ENCODE data around the gene LHX8. TPM values are rescaled to one million over a fixed set of nuclear protein-coding genes. Genes with fewer than 3 reads are reported as not detected.
"Not testable (repeated sequence)": the region's sequence is repeated elsewhere in the genome, so short reads cannot be mapped to it uniquely, and the experiment has no call there.

LHX8 gene
- total RNA-seq, 2 experiments from 2014 or later: not detected

DNA sequence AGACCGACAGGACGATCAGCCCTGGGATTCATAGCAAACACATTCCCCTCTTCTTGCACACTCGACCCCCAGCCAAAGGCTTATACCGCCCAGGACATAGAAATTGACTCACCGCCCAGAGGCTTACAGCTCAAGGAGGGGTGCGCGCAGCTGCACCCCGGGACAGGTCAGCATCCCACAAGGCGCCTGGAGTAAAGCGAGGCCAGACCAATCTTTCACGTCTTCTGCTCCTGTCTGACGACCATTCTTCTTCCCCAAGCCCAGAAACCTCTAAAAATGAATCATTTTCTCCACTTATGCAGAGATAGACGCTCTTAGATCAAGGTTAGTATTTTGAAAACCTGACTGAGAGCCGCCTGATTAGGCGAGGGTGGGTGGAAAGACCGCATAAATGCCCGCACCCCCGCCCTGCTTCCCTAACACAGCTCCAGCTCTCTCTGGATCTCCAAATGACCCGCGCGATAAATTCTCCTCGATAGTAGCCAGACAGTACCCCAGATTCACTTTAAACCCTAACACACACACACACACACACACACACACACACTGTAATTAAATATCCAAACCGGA, 1.9 kb upstream of the LHX8 start:
- CTCF ChIA-PET: no interaction called here
- POLR2A ChIA-PET: no interaction called here

DNA sequence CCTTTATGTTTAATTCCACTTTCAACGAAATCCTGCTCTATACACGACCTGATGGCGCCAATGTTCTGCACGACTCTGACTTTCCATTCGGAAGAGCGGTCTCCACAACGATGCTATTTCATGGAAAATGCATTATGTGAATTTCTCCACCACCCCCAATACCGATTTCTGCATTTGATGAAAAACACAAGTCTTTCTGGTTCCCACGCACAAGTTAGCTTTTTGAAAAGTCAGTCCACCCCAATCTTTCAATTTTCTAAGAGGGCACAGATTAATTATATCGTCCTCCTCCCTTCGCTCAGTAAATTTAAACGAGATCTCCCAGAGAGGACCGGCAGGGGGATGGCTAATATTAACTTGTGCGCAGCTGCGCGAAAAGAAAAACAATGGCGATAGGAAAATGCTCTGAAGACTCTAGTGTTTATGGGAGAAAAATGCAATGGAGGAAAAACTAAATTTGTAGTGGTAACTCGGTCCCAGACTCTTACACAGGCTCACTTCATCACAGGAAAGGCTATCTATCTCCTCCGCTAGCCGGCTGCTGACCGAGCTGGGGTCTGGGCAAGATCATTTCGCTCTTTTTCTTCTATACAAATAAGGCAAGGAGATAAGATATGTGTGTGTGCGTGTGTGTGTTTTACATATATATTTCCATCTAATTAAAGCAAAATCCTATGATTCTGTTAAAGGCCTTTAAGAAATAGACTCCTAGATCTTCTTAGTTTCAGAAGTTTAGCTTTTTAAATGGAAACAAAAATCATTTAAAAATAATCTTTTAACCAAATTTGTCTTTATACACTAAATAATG, 1.2 kb upstream of the LHX8 start:
- CTCF ChIA-PET: no interaction called here
- POLR2A ChIA-PET: no interaction called here

DNA sequence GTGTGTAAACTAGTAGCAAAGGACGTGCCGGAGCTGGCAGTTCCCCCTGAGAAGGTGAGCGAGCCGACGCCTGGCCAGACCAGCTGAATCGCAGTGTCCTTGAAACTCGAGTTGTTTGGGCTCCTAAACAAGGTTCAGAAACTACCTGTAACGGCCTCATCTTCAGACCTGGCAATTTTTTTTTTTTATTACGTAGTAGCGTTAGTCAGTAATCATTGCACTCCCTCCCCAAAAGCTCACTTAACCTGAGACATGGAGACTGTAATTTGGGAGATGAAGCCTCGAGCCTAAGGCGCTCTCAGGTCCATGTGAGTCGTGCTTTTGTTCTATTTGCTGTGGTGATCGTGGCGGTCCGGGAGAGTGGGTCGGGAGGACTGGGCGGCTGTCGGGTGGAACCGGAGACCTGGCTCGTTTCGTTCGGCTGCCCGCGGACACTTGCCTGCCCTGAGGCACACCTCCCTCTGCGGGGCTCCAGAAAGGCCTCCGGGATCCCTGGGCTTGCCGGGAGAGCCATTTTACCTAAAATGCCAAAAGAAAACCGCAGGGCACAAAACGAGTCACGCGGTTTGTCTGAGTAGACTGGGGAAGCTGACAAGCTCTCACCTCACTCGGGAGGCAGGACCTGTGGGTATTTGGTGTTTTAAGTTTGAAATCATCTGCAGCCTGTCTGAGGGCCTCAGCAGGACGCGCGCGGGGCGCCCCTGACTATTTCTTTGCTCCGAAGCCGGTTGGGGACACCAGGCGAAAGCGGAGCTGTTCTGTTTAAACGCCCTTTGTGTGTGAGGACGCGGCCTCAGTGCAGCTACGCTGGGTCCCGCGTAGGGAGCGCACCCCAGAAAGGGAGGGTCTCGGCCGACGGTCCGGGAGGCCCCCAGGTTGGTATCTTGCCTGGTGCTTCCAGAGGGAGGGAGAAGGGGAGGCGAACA, 722 bp downstream of the LHX8 start:
- ChIA-PET CTCF (interaction anchor here (0.7 kb wide), 1 partner anchor 50 kb away, joined by 3 read pairs; no protein-coding TSS in a partner anchor), POLR2A (no interaction called here)

DNA sequence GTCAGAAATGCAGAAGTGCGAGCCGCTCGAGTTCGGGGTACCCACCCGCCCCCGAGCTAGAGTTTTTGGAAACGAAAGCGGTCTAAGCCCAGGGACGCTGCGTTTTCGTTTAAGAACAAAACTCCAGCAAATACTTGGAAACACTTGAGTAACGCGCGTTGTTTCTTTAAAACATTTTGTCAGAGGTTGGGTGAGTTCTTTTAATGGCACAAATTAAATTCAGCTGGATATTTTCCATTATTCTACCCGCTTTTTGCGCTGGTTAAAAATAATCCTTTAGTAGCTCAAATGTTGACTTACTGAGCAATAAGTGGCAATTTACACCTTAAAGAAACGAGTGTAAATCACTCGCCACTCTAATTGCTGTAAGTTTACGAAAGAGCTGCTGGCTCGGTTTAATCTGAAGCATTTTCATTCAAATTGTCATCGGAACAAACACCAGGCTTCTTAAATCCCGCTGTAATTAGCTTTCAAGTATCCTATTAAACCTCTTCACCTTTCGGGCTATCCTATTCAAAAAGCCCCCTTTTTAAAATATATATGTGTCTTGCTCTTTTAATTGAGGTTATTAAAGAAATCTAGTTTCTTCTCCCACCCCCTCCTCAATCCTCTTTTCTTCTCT, 1.5 kb downstream of the LHX8 start:
- ChIA-PET POLR2A (no interaction called here), CTCF (no interaction called here)

DNA sequence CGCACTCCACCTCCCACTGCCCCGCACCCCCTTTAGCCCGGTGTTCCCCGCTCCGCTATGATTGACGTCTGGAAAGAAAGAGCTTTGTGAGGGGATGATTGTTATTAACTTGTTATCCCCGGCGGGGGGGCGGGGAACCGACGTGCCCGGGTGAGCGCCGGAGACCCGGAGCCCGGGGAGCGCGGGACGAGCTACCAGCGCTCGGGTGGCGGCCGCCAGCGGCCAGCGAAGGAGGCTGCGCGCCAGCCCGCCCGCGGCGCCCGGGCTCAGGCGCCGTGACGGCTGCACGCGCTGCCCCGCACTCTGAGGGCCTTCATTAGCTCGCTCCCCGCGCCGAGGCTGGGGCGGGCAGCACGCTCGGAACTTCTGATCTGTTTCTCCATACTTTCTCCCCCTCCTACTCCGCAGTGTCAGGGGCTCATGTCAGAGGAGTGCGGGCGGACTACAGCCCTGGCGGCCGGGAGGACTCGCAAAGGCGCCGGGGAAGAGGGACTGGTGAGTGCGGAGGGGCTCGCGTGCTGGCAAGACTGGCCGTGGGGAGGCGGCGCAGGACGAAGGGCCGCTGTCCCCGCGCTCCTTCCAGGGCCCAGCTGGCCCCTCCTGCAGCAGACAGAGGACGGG, 2.1 kb downstream of the LHX8 start:
- POLR2A ChIA-PET: no interaction called here
- CTCF ChIA-PET: no interaction called here

DNA sequence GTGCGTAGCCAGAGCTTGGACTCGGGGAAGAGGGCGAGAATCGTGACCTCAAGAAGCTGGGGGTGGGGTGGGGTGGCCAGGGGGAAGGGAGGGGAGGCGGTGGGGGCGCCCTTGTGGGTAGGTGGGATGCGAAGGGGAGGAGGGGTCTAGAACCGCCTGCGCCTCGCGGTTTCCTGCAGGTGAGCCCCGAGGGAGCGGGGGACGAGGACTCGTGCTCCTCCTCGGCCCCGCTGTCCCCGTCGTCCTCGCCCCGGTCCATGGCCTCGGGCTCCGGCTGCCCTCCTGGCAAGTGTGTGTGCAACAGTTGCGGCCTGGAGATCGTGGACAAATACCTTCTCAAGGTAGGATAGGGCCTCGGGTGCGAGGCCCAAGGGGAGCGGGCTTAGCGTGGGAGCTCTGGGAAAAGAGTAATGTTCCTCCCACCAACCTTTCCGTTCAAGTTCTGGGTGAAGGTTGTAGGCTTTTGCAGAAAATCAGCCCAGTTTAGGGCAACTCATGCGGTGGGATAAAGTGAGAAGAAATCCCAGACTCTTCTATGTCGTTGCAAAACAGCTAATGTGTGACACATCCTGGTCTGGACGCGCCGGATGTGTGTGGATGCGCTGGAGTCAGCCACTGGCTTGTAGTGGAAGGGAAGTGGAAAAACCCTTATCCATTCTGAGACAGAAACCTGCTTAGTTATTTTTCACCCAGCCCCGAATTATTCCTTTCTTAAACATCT, 2.9 kb downstream of the LHX8 start:
- ChIA-PET CTCF (no interaction called here), POLR2A (no interaction called here)

DNA sequence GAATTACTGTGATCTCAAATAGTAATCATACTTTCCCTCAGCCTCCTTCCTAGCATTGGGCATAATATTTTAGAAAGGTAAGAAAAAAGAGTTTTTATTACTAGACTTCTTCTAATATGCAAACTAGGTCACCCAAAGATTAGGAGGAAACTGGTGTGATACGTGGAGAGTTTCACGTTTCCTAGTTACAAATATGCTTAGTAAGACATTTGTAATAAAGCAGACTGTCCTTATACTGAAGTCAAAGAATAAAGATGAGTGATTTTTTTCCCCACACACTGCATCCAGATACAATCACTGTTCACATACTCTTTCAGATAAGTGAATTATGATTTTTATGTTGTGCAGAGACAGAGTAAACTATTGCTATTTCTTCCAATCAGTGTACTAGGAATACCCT, 17.9 kb downstream of the LHX8 start:
- CTCF ChIA-PET: no interaction called here
- POLR2A ChIA-PET: no interaction called here

DNA sequence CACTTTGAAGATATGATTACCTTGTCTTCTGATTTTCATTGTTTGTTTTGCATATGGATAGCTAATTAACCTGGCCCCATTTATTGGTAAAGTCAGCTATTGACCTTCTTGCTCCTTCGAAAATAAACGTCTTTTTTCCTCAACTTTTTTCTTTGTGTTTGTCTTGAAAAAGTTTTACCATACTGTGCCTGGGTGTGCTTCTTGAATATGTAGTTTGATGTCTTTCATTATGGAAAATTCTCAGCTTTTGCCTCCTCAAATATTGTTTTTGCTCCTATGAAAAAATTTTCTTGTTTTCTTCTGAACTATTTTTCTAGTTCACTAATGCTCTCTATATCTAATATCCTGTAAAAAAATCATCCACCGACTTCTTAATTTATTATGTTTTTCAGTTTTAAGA, 25.0 kb downstream of the LHX8 start:
- POLR2A ChIA-PET: no interaction called here
- CTCF ChIA-PET: no interaction called here

DNA sequence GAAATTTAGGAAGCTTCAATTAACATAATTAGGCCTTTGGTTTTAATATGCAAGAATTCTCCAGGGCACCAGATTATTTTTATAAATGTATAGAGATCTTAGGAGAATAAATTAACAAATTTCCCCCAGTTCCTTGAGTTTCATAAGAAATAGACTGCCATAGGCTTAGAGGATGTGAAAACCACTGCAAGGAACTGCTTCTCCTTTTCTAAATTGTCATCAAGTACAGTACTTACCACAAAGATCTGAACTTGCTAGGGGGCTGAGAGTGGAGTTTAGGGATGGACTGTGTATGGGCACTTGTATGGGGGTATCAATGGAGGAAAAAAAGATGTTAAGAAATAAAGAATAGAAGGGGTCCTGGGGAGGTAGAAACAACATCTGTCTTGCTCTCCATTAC, 31.1 kb downstream of the LHX8 start:
- ChIA-PET POLR2A (no interaction called here), CTCF (no interaction called here)

DNA sequence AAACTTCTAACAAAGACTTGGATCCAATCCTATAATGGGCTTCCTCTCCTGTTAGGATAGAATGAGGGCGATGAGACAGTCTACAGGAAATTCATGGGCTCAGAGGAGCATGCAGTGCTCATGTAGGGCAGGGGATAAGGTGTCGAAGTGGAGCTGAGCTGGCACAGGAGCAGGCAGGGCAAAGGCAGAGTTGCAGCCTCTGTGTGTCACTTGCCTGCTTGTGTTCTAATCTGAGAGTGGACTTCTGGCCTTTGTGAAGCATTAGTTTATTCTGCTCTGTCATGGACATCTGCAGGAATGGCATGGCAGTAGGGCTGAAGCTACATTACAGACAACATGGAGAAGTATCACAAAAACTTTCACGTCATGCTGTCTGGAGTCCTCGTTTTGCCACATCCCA, 32.6 kb downstream of the LHX8 start:
- CTCF ChIA-PET: no interaction called here
- POLR2A ChIA-PET: no interaction called here

DNA sequence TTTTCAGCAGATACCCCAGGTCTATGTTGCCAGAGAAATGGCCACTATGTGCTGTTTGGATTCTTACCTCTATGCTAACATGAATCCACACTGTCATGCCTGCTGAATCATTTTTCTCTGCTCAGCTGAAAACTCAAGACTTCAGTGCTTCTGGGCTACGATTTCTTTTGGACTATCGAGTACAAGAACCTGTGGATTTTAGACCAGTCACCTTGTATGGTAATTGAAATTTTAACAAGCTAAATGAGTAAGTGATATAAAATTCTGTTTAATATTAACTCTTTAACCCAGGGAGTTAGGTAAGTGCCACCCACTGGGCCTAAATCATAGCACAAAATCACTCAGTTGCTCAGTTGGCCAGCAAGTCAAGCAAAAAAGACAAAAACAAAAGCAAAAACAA, 35.8 kb downstream of the LHX8 start:
- POLR2A ChIA-PET: no interaction called here

DNA sequence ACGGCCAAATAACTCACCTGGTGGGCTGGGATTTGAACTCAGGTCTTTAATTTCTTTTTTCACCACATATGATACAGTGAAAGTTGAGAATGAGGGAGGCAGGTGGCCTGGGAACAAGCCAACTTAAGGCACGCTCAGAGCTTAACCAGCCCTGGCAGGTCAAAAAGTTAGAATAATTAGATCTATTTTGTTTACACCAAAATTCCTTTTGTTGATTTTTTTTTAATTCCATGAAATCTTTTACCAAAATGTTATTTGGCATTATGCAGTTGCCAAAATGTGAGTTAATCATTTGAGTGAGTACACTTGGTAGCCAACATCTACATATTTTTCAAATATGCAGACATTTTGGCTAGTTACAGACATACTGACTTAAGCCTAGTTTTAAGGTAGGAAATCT, 36.8 kb downstream of the LHX8 start:
- ChIA-PET CTCF (no interaction called here), POLR2A (no interaction called here)

More for the DNA sequence above, 35.8 kb downstream of the LHX8 start:
- CTCF ChIA-PET: no interaction called here

DNA sequence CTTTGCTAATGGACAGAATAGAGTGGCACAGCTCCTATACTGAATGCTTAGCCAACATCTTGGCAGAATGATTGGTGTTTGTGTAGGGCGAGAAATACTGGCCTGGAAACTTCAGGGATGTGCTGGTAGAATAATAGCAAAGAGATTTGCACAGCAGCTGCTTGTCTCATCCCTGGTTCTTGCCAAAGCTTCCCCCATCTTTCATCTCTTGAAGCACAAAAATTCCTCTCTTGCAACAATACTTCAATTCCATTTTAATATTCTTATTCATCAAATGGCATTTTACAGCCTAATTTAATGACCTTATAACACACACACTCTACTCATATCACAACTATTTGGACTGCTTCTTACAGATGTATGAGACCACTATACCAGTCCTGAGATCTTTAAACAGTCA, 37.7 kb downstream of the LHX8 start:
- ChIA-PET POLR2A (no interaction called here), CTCF (no interaction called here)

DNA sequence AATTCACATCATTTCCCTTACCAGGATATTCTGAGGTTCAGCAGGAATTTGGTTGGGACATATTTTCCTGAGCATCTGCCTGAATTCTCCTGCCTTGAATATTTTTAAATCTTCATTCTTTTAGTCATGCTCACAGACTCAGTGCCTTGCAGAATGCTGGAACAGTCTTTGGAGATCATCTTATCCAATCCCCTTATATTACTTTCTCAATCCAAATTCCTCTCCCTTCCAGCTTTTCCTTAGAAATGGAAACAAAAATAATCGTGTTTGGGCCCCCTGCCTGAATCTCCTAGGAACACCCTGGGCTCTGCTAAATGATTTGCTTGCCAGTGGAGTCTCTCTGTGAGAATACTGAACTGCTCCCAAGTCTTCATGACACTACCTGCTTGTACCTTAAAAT, 38.4 kb downstream of the LHX8 start:
- ChIA-PET POLR2A (no interaction called here), CTCF (no interaction called here)

DNA sequence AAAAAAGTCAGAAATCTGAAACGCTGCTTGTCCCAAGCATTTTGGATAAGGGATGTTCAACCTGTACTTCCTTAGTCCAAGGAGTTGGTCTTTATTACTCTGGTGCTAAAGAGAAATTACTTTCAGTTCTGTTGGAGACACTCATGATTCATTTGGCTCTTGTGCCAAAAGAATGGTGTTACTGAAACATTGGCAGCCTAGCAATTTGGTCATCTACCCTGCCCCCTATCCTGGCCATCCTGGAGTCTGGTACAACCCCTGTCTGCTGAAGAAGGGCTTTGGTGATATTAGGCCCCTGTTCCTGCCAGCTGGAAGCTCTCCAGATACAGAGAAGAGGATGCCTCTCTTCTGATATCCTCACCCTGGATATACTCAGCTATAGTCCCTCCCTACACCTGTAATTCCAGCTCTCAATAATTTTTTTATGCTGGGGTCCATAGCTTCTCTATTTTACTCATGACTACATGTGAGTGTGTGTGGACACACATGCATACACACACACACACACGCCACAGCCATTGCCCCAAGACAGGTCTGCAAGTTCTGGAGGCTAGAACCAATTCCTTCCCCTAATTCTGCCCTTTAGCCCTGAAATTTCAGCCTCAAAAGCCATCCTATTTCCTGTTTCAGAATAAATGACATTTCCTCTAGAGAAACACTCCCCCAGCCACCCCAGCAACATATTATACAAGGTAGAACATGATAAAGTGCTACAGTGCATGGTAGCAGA, 40.0 kb downstream of the LHX8 start:
- ChIA-PET CTCF (no interaction called here), POLR2A (no interaction called here)

DNA sequence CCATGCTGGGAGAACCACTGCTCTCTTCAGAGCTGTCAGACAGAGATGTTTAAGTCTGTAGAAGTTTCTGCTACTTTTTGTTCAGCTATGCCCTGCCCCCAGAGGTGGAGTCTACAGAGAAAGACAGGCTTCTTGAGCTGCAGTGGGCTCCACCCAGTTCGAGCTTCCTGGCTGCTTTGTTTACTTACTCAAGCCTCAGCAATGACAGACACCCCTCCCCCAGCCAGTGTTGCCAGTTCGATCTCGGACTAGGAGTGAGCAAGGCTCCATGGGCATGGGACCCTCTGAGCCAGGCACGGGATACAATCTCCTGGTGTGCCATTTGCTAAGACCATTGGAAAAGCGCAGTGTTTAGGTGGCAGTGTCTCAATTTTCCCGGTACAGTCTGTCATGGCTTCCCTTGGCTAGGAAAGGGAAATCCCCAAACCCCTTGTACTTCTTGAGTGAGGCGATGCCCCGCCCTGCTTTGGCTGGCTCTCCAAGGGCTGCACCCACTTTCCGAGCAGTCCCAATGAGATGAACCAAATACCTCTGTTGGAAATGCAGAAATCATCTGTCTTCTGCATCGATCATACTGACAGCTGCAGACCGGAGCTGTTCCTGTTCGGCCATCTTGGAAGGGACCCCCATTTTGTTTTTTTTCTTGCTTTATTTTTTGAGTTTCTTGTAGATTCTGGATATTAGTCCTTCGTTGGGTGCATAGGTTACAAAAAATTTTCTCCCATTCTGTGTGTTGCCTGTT, 47.2 kb downstream of the LHX8 start:
- POLR2A ChIA-PET, CTCF ChIA-PET: not testable (repeated sequence)

DNA sequence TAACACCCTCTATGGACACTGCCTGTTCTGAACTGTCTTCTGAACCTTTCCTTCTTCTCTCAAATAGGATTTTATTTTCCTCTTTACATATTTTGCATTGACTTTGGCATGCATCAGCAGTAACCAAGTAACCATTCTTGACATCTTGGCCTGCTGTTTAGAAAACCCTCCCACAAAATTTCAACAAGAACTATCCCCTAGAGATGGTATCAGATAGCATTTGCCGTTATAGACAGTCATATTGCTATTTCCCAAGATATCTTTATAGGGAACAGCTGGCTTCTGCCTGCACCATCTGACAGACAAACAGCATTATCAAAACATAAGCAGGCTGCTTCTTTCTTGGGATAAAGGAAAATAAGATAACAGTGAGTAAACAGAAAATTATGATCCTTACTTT, 54.7 kb downstream of the LHX8 start:
- CTCF ChIA-PET: no interaction called here
- POLR2A ChIA-PET: no interaction called here

DNA sequence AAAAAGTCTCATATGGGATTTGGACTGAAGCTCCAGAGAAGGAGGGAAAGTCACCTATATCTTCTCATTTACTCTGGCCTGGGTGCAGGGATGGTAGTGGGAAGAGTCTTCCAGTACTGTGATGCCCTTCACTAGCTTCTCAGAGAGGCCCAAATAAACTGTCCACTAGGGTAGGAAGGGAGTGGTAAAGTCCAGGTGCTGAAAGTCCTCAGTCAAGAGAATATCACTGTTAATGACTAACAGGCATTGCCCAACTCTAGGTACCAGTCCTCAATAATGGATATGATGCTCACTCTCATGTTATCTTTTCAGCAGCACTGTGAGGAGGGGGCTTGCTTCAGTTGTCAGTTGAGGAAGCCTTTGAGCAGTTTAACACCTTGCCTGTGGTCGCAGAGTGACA, 64.0 kb downstream of the LHX8 start:
- ChIA-PET CTCF (no interaction called here), POLR2A (no interaction called here)

Data from activated CD8-positive, alpha-beta memory T cell treated with anti-CD3 and anti-CD28 coated beads for 36 hours (primary cell).